GM19238 (cell line): ENCODE measurements around the gene ZFYVE28.

Experiments used
- DNase-seq: peaks from one replicate; pipeline ENCODE4 v3.0.0; 2011; ENCODE audit warnings: low spot score; ENCODE audit not compliant: insufficient read length

Gene ZFYVE28

DNA sequence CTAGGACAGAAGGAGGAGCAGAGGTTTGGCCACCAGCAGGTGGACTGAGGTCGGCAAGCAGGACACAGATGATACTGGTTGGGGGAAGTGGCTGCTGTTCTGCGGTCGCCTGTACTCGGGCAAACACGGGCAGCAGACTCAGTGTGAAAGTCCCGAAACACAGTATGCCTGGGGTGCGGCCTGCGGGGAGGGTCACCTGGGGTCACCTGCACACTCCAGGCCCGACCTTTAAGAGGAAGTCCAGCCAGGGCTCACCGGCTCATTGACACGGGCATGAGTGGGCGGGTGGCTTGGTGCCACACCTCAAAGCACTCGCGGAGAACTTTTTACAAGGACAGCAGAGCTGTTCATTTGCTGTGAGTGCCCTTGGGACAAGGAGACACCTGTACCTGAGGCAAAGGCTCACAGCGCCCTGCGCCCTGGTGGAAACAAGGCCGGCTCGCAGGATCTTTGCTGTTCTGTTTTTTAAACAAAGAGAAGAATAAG is 85.0 kb downstream of the ZFYVE28 start:
- DNase-seq, result no peak

DNA sequence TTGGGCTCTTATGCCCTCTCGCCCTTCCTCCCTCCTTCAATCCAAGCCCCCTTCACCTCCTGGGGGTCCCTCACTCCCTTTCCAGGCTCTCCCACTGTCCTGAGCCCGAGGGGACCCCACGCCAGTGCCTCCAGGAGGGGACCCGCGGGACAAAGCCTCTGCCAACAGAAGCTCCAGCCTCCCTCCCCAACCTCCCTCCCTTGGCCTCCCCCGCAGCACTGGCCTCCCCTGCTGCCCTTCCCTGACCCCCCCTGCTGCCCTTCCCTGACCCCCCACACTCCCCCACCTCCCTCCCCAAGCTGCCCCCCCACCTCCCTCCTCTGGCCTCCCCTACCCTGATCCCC is 85.5 kb downstream of the ZFYVE28 start:
- no peak for DNase-seq

DNA sequence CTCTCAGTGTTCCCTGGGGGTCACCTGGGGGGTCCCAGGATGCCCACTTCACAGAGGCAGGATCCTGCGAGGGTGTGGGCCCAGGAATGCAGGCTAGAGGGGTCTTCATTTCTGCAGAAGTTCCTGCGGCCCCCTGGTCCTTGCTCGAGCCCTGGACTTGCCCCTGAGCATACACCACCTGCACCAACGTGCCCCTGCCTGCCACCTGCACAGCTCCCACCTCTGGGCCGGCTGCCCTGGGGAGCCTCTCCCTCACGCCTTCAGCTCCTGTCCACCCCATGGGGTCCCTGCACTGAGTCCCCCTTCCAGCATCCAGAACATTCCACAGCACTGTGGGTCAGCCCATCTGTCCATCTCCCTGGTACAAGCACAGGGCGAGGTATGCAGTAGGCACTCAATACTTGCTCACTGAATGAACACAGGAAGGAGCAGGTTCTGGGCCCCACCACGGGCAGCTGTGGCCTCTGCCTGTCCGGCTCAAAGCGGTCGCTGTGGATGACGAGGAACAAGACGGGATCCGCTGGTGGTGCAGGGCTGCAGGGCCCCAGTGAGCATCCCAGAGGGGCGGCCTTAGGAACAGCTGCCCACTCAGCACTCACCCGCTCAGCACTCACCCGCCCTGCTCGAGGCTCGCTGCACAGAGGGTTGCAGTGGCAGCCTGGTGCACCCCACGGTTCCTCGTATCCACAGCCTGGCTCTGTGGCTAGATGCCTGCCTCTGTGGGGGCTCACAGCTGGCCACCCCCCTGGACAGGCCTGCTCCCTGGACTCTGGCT is 86.1 kb downstream of the ZFYVE28 start:
- no peak for DNase-seq

DNA sequence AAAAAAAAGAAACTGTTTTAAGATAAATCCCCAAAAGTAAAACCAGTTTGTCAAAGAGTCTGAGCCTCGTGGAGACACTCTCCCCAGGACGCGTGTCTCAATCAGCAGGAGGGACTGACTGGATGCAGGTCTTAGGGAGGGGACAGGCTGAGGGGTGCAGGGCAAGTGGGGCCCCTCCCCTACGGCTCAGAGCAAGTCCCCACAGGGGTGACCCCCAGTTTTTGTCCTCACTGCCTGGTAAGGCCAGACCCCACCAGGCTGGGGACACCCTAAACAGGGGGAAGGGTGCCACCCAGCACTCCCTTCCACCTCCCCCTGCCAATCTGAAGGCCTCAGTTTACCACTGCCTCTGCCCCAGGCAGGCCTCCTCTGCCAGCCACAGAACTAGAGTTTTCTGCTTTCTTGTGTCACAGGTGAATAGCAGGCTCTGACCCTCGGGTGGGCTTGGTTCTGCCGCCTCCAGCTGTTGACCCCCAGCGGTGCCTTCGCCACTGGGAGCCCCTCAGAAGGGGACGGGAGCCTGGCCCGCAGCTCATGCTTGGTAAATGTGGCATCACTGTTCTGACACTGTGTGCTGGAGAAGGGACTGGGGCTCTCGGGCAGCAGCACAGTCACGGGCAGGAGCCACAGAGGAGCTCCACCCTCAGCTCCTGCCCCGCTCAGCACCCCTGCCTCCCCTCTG is 86.8 kb downstream of the ZFYVE28 start:
- DNase-seq, result no peak

DNA sequence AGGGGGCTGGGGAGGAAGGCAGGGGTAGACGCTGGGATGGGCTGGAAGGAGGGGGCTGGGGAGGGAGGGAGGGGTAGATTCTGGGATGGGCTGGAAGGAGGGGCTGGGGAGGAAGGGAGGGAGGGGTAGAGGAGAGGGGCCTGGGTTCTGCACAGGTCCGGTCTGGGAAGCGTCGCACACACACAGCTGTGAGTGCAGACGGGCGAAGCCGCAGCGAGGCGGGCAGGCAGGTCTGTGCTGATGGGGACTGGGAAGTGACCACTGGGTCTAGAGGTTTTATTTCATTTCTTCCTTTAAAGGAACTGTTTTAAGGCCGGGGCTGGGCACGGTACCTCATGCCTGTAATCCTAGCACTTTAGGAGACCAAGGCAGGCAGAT is 87.4 kb downstream of the ZFYVE28 start:
- DNase-seq, result no peak

DNA sequence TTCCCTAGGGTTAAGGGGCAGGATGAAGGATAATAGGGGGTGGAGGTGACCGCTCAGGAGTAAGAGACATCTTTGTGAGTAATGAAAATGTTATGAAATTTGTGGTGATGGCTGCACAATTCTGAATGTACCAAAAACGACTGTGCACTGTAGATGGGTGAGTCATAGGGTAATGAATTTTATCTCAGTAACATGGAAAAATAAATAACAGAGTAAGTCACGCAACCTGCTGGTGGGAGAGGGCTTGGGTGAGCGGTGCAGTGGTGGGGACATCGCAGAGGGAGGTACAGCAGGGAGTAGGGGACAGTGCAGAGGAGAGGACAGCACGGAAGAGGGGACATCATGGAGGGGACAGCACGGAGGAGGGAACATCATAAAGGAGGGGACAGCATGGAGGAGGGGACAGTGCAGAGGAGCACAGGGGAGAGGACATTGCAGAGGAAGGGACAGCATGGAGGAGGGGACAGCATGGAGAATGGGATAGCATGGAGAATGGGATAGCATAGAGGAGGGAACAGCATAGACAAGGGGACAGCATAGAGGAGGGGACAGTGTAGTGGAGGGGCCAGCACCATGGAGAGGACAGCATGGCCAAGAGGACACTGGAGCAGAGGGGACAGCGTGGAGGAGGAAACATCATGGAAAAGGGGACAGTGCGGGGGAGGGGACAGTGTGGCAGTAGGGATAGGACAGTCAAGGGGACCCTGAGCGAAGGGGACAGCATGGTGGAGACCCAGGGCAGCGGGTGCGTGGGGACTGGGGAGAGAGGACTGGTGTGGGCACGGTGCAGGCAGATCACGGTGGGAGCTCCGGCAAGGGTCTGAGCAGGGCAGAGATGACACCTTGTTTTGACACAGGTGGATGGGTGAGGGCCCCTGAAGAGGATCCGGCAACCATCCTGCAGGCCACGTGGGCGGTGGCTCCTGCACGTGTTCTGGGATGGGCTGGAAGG is 88.1 kb downstream of the ZFYVE28 start:
- no peak for DNase-seq

DNA sequence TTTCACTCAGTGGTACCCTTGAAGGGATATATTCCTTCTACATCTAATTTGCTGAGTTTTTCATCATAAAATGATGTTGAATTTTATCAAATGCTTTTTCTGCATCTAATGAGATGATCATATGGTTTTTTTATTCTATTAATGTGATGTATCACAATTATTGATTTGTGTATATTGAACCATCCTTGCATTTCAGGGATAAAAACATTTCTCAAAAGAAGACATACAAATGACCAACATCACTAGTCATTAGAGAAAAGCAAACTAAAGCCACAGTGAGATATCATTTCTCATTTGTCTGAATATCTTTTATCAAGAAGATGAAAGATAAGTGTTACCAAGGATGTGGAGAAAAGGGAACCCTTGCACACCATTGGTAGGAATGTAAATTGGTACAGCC is 90.9 kb downstream of the ZFYVE28 start:
- no peak for DNase-seq

DNA sequence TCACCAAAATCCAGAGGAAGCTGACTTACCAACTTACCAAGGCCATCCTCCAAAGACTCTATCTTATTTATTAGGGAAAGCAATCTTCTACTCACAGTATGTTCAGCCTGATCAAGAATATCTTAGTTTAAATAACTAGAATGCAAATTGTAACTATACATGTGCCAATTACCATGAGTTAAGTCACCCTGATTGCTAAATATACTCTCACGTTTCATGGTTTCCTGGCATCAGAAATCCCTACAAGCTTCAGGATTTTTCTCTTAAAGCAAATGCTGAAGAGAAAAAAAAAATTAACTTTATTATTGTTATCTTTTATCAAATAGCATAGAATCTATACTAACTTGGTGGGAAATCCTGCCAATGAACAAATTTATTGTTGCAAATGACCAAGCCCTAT is 93.6 kb downstream of the ZFYVE28 start:
- DNase-seq, result no peak

DNA sequence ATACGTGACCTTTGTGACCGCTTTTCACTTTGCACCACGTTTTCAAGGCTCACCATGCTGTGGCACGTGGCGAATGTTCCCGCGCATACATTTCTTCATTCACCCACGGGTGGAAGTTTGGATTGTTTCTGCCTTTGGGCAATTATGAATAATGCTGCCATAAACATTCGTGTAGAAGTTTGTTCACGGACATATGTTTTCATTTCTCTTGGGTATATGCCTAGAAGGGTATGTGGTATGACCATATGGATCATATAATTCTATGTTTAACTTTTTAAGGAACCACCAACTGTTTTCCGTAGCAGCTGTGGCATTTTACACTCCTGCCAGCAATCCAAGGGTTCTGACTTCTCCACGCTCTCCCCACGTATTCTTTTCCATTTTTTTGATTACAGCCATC is 95.6 kb downstream of the ZFYVE28 start:
- DNase-seq, result no peak

DNA sequence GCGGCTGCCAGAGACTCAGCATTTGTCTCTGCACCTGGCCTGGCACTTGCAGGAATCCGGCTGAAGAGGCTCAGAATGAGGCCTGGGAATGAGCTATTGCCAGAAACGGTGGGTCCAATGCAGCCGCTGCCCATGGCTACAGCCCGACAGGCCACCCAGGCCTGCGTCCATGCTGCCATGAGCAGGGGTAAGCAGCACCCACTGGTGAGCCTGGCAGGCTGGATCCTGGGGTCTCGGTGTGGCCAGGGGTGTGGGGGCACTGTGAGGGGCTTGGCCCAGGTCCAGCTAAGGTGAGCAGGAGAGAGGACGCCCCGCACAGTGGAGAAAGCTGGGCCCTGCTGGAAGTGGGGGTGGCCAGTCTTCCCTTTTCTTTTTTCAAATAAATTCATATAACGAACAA is 96.2 kb downstream of the ZFYVE28 start:
- no peak for DNase-seq

DNA sequence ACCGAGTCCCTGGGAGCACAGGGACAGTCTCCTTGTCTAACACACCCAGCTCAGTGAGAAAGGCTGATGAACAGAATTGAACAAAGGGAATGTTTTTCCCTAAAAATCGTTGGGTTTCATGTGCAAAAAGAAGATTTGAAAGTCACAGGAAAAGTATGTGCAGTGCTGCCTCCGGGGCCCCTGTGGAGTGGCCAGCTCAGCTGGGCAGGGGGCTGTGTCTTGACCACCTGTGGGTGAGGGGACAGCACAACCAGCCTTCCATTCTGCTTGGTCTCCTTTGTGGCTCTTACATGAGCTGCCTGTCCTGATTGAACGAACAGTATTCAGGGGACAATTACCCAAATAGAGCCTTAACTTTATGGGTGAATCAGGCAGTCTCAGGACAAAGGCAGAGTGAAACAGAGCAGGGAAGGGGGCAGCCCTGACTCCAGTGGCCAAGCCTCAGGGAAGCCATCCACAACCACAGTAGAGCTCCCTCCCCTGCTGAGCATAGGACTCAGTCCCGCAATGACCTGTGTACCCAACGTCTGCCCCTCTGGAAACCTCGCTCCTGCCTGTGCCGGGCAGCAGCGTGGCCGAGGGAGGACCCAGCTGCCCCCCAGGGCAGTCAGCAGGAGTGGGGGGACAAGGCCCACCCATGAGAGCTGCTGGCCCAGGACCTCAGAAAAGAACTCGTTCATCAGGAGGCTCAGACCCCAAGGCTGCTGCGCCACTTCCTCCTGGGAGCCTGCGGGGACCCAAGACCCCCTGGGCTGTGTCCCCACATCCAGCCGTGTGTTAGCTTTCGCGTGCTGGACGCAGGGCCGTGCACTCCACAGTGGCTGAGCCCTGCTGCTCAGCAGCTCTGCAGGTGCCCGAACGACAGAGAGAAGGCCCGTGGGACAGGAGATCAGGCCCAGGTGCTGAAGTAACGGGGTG is 96.9 kb downstream of the ZFYVE28 start:
- DNase-seq, result no peak

DNA sequence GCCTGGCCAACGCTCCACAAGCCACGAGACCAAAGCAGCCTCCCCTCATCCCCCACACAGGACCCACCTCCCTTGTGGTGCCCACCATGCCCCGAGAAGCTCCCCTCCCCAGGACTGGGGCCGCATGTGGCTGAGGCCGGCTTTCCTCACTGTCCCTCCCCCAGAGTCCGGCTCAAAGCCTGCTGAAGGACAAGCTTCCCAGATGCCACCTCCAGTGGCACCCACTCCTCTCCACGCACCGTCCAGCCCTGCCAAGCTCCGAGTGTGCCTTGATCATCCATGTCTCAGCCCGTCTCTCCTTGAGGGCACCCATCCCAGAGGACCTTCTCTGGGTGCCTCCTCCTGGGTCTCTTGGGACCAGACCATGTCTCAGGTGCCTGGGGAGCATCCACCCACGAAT is 97.7 kb downstream of the ZFYVE28 start:
- no peak for DNase-seq

DNA sequence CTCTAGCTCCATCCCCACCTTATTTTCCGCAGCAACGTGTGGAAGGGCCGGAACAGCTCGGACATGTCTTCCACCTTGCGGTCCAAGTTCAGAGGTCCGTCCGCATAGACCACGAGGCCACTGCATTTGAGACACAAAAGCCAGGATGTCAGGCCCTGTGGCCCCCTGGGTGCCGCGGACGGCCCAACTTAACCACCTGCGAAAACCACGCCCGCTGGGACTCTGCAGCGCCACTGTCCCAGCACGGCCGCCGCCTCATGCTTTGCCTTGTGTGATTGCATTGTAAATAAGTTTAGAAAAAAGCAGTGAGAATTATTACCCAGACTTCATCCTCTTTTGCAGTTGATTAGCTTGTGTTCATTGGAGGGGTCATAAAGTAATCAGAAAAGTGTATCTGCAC is 98.3 kb downstream of the ZFYVE28 start:
- DNase-seq, result no peak

DNA sequence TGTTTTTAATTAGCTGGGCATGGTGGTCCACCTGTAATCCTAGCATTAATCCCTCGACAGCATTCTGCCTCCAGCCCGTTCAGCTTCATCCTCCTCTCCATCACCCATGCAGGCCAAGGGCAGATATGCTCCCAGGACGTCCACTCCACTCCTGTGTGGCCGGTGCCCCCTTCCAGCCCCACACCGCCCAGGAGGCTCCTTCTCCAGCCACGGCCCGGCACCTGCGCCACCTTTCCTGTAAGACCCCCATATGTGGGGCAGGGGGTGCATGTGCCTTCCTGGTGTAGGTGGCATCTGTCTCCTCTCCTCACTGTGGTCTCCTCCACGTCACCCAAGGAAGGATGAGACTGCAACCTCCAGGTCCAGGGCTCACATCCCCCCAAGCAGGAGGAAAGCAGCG is 99.6 kb downstream of the ZFYVE28 start:
- no peak for DNase-seq

DNA sequence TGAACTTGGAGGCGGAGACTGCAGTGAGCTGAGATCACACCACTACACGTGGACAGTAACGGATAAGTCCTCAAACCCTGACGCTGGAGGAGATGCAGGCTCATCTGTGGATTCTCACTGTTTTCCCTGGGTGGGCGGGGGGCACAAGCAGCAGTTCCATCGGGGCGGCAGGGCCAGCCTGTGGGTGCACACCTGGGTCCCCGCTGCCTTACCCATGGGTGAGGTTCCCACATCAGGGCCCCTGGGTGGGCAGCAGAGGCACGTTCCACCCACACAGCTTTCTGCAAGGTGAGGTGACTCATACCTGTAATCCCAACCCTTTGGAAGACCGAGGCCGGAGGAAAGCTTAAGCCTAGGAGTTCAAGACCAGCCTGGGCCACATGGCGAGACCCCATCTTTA is 100.0 kb downstream of the ZFYVE28 start:
- no peak for DNase-seq

DNA sequence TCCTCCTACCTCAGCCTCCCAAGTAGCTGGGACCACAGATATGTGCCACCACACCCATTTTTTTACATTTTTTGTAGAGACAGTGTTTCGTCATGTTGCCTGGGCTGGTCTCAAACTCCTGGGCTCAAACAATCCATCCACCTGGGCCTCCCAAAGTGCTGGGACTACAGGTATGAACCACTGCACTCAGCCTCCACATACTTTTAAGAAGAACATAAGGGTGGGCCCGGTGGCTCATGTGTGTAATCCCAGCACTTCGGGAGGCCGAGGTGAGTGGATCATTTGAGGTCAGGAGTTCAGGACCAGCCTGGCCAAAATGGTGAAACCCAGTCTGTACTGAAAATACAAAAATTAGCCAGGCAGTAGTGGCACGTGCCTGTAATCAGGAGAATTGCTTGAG is 105.1 kb downstream of the ZFYVE28 start:
- DNase-seq, result no peak

DNA sequence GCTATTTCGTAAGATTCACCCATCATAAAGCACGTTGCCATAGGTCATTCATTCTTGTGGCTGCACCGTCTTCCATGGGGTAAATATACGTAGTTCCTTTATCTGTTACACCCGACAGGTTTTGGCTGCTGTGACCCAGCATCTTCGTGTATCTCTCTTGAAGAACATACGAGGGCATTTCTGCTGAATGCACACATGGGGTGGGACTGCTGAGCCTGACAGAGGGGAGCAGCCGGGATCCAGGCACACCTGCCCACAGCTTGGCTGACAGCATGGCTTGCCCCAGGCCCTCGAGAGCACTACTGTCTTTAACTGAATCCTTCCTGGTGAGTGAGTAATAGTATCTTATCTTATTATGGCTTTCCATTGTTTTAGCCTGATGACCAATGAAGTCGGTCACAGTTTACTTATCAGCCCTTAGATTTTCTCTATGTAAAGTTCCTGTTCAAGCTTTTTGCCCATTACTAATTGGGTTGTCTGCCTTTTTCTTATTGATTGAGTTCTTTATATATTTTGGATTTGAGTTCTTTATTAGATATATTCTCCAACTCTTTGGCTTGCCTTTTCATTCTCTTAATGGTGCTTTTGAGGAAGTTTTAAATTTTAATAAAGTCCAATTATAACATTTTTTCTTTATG is 111.6 kb downstream of the ZFYVE28 start:
- no peak for DNase-seq

DNA sequence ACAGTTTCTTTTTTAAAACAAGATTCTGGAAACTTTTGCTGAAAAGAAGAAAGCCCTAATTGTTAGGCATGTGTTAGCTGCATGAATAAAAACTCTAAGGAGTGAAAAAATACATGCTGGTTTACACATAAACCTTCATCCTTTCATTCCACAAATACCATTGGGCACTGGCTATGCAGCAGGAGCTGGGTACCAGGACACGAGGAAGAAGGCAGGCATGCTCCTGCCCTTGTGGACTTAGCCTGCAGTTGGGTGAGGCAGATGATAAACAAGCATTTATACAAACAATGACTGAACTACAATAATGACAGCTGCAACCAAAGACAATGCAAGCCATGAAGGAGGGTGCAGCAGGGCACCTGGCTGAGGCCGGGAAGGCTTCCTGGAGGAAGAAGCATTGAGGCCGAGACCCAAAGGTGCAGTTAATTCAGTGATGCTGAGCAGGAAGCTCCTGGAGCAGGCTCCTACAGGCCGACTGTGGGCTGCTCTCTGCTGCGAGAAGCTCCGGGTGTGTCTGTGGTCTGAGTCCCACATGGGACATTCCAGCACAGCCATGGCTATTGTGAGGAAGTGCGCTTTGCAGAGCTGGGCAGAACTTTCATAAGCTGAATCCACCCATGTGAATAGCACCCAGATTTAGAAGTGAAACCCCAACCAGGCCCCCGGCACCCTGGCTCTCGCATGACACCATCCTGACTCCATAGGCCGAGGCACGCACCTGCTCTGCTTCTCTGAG is 112.5 kb downstream of the ZFYVE28 start:
- DNase-seq, result no peak

DNA sequence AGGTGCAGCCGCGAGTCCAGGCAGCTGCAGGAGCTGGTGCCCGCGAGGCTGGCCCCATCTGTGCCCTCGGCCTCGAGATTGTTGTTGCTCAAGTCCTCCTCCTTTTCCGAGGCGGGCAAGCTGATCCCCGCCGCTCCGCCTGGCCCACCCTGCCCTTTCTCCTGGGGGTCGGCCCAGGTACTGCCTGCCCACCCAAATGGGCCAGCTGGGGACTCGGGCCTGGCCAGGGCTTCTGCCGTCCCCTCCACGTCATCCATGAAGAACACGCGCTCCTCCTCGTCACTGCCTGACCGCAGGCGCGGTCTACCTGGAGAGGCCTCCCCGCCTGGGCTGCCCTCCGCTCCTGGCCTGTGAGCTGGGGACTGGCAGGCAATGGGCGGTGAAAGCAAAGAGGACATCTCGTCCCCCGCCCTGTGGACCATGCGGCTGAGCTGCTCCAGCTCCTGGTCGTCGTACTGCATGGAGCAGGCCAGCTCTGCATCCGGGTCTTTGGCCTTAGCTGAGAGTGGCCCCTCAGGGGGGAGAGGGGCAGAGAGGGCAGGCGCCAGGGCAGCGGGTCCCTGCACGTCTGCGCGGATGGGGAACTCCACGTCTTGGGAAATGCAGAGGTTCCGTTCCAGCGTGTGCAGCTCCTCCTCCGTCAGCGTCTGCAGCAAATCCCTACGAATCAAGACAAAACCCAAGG is 113.4 kb downstream of the ZFYVE28 start:
- DNase-seq, result no peak
